ENCODE results near the gene UBXN2A.
A peak's percentile ranks its signal among the peaks of the same experiment; 100 is the strongest.

Gene UBXN2A

GRCh38 chr2:23939987-23940717, at the start of gene UBXN2A:
Gene UBXN2A, plus strand, starts transcription at chr2:23940463. Its CDS starts 17,852 bp downstream, at chr2:23958315.
- H3K4me3 ChIP-seq (ENCODE audit: low read depth, low read length), result peak within 1 kb of the TSS; percentile 75
- TF ChIP-seq CTCF (IDR thresholded peaks at IDR 0.05; ENCODE audit: borderline replicate concordance, insufficient read depth, low read depth, low read length), result no peak

GRCh38 chr2:23900133-23900532, 40.1 kb upstream of the UBXN2A start:
- TF ChIP-seq CTCF (IDR thresholded peaks at IDR 0.05; ENCODE audit: borderline replicate concordance, insufficient read depth, low read depth, low read length), result no peak
- H3K4me3 ChIP-seq (ENCODE audit: low read depth, low read length), result no peak overlapping the region

- TF ChIP-seq CTCF (IDR thresholded peaks at IDR 0.05; ENCODE audit: borderline replicate concordance, insufficient read depth, low read depth, low read length), result no peak
- no peak overlapping the region for H3K4me3 ChIP-seq (ENCODE audit: low read depth, low read length)
Observed at GRCh38 chr2:23900541-23901322, 39.5 kb upstream of the UBXN2A start.

- no peak overlapping the region for H3K4me3 ChIP-seq (ENCODE audit: low read depth, low read length)
- no peak for TF ChIP-seq CTCF (IDR thresholded peaks at IDR 0.05; ENCODE audit: borderline replicate concordance, insufficient read depth, low read depth, low read length)
Observed at GRCh38 chr2:23901966-23902846, 38.1 kb upstream of the UBXN2A start.

- TF ChIP-seq CTCF (IDR thresholded peaks at IDR 0.05; ENCODE audit: borderline replicate concordance, insufficient read depth, low read depth, low read length), result no peak
- no peak overlapping the region for H3K4me3 ChIP-seq (ENCODE audit: low read depth, low read length)
Observed at GRCh38 chr2:23903034-23903433, 37.2 kb upstream of the UBXN2A start.

- TF ChIP-seq CTCF (IDR thresholded peaks at IDR 0.05; ENCODE audit: borderline replicate concordance, insufficient read depth, low read depth, low read length), result no peak
- H3K4me3 ChIP-seq (ENCODE audit: low read depth, low read length), result no peak overlapping the region
Observed at GRCh38 chr2:23904215-23904614, 36.0 kb upstream of the UBXN2A start.
